ENCODE data around the gene SERPINI1.

The SERPINI1 gene

DNA sequence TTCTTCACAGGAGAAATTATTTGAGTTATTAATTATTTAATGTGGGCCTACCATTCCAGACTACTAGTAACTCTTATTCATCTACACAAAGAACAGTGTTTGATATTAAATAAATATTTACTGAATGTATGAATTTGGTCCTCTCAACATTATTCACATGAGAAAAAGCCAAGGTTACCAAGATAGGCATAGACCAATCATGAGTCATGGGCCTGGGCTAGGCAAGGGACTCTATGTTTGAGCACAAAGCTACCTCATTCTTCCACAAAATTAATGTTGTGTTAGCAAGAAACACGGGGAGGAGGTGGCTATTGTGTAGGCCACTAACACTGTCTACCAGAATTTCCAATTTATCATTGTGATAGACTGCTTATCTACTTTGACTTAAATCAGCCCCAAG, 115.7 kb downstream of the SERPINI1 start:
- no peak for DNase-seq (ENCODE audit: low spot score)

DNA sequence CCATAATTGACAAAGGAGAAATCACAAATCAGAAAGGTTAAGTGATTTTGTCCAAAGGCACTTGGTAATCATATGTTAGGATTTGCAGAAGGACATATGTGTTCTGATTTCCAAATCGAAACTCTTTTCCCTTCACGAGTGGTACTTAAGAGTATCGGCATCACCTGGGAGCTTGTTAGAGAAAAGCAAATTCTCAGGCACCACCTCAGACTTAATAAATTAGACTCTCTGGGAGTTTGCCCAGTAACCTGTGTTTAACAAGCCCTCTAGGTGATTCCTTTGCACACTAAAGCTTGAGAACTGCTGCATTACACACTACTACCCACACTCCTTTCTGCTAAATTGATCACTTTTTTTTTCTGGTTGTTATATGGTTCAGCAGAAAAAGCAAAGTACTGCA, 116.2 kb downstream of the SERPINI1 start:
- DNase-seq (ENCODE audit: low spot score): no peak

- peak; percentile 16 for DNase-seq (ENCODE audit: low spot score)
These were observed 116.7 kb downstream of the SERPINI1 start for GRCh38 chr3:167852216-167852615.

DNA sequence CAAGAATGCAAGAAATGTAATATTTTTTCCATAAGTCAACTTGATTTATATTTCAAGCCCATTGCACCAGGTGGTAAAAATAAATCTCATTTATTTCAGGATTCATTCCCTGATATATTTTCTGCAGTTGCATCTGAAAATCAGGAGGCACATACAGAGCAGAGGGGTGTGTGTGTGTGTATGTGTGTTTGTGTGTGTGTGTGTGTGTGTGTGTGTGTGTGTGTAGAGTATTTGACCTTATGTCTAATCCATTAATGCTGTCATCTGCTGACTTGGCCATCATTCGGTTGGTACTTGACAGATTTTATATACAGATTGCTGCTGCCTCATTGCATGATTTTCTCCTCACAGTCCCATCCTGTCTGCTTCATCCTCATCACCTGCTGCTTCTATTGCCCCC, 118.5 kb downstream of the SERPINI1 start:
- no peak for DNase-seq (ENCODE audit: low spot score)

DNA sequence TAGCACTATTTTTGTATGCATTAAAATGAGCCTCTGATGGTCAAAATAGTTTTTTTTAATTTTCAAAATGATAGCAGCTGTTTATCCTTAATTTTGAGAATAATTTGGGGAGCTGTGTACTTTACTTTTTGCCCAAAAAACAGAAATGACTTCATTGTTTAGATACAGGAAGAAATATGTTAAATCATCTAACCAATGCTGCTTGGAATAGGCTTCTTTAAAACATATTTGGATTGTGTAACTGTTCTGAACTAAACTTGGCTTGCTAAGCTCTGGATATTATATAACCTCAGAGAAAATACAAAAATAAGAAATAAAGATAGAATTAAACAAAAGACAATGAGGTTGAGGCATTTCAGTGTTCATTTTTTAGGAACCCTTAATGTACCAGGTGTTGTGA, 119.3 kb downstream of the SERPINI1 start:
- no peak for DNase-seq (ENCODE audit: low spot score)

DNA sequence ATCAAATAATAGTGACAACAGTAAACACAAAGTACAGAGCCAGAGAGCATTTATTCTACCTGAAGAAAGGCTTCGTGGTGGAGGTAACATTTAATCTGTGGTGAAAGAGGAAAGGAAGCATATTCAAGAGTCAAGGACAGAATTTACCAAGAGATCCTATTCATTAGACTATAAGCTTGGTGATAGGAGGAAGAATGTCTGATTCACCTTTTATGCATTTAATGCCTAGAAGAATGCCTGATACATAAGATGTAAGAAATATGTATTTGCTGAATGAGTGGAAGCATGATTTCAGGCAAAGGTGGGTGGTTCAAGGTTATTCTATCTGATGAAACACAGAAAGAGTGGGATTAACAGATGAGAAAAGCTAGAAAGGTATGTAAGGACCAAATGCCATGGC, 119.8 kb downstream of the SERPINI1 start:
- DNase-seq (ENCODE audit: low spot score): no peak

DNA sequence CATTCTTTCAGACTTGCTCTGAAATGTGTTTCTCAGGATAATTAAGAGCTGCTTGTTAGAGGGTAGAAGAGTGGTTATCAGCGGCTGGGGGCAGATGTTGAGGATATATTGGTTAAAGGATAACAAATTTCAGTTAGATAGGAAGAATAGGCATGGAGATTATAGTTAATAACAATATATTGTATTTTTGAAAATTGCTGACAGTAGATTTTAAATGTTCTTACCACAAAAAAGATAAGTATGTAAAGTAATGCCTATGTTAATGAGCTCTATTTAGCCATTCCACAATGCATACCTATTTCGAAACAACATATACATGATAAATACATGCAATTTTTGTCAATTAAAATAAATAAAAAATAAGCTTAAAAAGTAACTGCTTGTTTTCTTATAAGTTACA, 123.3 kb downstream of the SERPINI1 start:
- DNase-seq (ENCODE audit: low spot score): no peak

DNA sequence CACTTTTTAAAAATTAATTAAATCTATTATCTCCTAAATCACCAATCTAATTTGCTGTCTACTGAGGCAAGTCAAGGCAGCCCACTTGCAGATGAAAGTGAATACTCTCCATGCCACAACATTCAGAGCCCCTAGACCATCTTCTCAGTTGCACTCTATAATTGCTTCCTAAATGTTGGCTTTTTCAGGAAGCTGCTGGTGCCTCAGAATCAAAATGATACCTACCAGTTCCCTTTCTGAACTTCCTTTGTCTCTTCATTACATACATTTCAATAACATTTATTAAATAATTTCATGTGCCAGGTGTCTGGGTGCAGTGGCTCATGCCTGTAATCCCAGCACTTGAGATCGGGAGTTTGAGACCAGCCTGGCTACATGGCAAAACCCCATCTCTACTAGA, 124.1 kb downstream of the SERPINI1 start:
- DNase-seq (ENCODE audit: low spot score): no peak

- DNase-seq (ENCODE audit: low spot score): peak; percentile 9
These were observed 126.1 kb downstream of the SERPINI1 start for GRCh38 chr3:167861649-167862048.

- DNase-seq (ENCODE audit: low spot score): no peak
These were observed 126.7 kb downstream of the SERPINI1 start for GRCh38 chr3:167862104-167862730.

- no peak for DNase-seq (ENCODE audit: low spot score)
These were observed 128.5 kb downstream of the SERPINI1 start for GRCh38 chr3:167863811-167864551.

DNA sequence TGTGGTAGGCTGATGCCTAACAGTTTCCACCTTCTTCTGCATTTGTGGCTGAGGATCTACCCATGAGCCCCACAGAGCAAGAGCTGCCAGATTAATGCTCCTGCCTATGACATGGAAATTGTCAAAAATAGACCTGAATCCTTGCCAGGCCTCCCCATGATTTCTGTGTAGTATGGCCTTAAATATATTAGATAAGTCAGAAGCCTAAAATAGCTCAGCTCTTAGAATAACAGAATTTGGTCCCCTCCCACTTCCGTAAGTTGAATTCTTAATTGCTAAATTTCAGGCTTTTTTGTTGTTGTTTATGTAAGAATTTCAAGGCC, 129.0 kb downstream of the SERPINI1 start:
- peak; percentile 16 for DNase-seq (ENCODE audit: low spot score)

DNA sequence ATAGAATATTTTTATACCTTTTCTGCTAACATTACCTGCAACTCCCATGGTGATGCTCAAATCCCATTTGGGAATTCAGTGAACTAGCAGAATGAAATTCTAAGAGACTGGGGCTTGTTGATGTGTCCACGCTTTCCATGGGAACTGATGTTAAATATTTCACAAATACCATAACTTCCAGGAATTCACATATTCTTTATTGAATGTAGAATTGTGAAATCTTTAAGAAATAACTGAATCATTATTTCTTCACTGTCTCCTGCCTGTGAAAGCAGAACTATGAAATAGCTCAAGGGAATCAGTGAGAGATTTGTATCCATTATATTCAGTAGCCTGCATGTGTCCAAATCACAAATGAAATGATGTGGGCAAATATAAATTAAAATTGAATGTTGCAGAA, 130.8 kb downstream of the SERPINI1 start:
- DNase-seq (ENCODE audit: low spot score): no peak

DNA sequence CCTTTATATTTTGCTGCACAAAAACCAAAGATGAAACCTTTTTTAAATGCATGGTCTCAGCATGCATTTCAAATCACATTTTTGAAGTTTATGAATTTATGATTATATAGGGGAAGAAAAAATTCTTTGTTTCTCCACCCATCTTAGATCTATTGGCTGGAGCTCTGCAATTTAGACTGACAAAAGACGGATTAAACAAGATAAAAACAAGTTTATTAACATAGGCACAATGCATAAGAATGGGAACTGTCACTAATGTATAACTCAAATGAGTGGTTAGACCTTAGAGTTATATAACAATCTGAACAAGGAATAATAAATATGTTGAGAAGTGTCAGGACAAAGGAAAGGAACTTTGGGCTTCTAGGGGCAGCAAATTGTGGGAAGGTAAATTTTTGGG, 132.5 kb downstream of the SERPINI1 start:
- no peak for DNase-seq (ENCODE audit: low spot score)

DNA sequence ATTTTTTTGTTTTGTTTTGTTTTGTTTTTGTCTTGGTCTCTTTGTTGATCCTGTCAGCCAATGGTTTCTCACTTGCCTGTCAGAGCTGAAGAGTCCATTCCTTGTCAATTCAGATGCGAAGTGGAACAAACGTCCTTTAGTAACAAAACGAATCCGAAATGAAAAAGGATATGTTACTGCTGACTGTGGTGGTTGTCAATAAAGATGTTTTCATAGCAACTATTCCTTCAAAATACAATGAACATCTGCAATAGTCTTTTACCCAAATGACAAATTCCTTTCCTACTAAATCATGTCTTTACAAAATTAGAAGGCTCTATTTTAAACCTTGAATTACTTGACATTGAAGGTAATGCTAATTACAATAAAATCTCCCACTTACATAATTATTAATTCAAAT, 134.7 kb downstream of the SERPINI1 start:
- no peak for DNase-seq (ENCODE audit: low spot score)

- no peak for DNase-seq (ENCODE audit: low spot score)
These were observed 135.2 kb downstream of the SERPINI1 start for GRCh38 chr3:167870759-167871158.

GRCh38 chr3:167872032-167872431, 136.5 kb downstream of the SERPINI1 start:
- no peak for DNase-seq (ENCODE audit: low spot score)

DNA sequence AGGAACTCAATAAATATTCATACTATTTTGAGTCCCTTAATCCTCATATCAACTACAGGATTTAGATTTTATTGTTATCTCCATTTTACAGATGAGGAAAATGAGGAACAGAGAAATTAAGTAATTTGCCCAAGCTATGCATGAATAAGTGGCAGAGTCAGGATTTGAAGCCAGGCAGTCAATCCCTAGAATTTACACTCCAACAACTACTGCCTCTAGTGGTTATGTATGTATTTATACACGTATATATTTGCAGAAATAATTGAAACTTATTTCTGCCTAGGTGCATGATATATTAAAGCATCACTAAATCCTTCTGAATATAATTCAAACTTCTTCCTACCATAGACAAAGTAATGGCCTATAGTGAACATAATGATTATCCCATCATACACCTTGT, 137.4 kb downstream of the SERPINI1 start:
- DNase-seq (ENCODE audit: low spot score): no peak

GRCh38 chr3:167874671-167875372, 139.3 kb downstream of the SERPINI1 start:
- DNase-seq (ENCODE audit: low spot score): no peak
